HFF-Myc (cell line): ENCODE measurements around the gene YARS1.

ENCODE experiments used
- DNase-seq: peaks from one replicate; pipeline ENCODE4 v3.0.0-alpha.2; 2011; ENCODE audit warnings: low read depth; ENCODE audit errors: extremely low read depth
- H3K4me3 ChIP-seq: replicated peaks from 2 replicates; pipeline ENCODE4 v1.5.1; 2011; ENCODE audit warnings: low read depth, mild to moderate bottlenecking, control low read depth, low read length
- TF ChIP-seq, protein P1 (sequence below): IDR thresholded peaks from 2 replicates; pipeline ENCODE4 v1.5.1; 2012; ENCODE audit warnings: mild to moderate bottlenecking, low read depth, low read length, control low read depth; ENCODE audit errors: missing control alignments

YARS1 gene

DNA sequence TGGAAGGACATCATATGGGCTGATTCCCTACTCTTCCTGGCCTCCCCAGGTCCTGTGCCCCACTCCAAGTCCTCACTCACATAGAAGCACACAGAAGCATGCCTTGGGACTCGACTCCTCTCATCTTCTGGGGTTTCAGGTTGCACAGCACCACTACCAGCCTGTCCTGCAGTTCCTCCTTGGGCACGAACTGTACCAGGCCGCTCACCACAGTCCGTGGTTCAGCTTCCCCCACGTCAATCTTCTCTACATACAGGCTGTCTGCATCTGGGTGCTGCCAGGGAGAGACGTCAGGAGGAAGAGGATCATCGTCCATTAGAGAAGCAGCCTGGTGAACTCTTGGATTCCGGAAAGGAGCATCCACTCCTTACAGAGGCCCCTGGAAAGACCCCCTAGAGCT is 37.2 kb downstream of the YARS1 start:
- DNase-seq, result no peak
- TF ChIP-seq, protein P1, sequence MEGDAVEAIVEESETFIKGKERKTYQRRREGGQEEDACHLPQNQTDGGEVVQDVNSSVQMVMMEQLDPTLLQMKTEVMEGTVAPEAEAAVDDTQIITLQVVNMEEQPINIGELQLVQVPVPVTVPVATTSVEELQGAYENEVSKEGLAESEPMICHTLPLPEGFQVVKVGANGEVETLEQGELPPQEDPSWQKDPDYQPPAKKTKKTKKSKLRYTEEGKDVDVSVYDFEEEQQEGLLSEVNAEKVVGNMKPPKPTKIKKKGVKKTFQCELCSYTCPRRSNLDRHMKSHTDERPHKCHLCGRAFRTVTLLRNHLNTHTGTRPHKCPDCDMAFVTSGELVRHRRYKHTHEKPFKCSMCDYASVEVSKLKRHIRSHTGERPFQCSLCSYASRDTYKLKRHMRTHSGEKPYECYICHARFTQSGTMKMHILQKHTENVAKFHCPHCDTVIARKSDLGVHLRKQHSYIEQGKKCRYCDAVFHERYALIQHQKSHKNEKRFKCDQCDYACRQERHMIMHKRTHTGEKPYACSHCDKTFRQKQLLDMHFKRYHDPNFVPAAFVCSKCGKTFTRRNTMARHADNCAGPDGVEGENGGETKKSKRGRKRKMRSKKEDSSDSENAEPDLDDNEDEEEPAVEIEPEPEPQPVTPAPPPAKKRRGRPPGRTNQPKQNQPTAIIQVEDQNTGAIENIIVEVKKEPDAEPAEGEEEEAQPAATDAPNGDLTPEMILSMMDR, result no peak
- H3K4me3 ChIP-seq, result no peak overlapping the region

DNA sequence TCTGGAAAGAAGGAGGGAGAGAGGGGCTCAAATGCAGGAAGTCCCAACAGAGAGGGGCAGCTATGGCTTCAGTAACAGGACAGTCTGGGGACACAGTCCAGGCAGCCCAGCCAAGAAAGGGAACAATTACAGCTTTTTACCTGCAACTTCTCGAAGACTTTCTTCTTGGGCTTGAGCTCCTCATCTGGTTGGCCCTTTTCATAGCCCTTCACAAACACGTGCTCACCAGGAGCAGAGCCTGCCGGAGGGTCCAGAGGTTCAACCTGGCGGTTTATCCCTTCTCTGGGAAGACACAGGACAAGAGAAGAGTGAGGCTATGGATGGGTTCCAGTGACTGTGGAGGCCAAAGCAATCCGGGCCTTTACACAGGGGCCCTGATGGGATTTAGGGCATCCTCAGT is 37.9 kb downstream of the YARS1 start:
- no peak overlapping the region for H3K4me3 ChIP-seq
- DNase-seq, result no peak
- TF ChIP-seq, protein P1, result no peak

DNA sequence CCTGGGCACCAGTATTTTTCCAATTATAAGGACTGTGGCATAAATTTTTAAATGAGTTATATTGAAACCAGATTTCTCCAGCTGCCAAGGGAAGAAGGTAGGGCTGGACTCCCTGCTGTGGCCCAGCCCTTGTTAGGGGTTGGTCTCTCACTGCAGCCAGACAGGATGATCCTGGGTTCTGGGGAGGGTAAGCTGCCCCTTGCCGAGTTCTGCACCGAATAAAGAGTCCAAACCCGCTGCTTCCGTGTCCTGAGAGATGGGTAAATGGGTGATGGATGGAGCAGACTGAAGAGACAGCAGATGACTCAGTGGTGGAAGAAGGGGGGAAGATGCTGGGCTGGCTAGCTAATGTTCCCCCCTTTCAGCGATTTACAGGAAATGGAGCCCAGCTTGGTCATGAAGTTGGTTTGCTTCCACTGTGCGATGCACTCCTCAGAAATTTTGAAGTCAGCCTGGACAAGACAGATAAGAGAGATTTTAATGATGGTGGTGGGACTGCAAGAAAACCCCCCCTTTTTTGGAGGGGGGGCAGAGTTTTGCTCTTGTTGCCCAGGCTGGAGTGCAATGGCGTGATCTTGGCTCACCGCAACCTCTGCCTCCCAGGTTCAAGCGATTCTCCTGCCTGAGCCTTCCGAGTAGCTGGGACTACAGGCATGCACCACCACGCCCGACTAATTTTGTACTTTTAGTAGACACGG is 41.4 kb downstream of the YARS1 start:
- no peak overlapping the region for H3K4me3 ChIP-seq
- TF ChIP-seq, protein P1, result no peak
- DNase-seq, result no peak

DNA sequence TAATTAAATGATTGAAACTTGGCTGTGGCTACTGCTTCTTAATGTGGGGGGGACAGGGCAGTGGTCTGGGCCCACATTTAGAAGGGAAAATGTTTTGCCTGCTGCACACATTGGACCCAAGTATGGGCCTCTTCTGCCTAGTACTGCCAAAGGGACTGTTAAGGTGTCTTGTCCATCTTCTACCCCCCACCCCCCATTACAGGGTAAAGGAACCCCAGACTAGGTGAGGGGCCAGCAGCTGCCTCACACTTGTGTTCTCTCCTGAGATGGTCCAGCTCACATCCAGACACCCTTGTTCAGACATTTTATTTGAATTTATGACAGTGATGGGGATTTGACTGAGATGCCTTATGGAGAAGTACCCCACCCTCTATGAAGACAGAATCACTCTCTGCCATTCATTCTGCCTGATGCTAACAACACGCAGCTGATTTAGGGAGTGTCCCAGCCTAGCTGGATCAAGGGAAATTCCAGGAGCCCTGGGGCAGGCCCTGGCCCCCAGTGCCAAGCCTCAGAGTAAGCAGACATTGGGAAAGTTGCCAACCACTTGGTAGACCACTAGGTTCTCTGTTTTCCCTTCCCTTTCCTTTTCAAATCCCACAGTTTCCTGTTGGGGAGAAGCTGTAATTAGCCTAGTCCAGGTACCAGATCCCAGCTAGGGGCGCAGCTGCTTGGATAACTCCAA is 42.1 kb downstream of the YARS1 start:
- no peak overlapping the region for H3K4me3 ChIP-seq
- TF ChIP-seq, protein P1, result no peak
- peak; percentile 59 for DNase-seq

DNA sequence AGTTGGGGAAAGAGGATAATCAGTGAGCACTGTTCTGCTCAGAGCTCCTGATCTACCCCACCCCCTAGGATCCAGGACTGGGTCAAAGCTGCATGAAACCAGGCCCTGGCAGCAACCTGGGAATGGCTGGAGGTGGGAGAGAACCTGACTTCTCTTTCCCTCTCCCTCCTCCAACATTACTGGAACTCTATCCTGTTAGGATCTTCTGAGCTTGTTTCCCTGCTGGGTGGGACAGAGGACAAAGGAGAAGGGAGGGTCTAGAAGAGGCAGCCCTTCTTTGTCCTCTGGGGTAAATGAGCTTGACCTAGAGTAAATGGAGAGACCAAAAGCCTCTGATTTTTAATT is 42.7 kb downstream of the YARS1 start:
- DNase-seq, result no peak
- TF ChIP-seq, protein P1, result no peak
- H3K4me3 ChIP-seq, result no peak overlapping the region

DNA sequence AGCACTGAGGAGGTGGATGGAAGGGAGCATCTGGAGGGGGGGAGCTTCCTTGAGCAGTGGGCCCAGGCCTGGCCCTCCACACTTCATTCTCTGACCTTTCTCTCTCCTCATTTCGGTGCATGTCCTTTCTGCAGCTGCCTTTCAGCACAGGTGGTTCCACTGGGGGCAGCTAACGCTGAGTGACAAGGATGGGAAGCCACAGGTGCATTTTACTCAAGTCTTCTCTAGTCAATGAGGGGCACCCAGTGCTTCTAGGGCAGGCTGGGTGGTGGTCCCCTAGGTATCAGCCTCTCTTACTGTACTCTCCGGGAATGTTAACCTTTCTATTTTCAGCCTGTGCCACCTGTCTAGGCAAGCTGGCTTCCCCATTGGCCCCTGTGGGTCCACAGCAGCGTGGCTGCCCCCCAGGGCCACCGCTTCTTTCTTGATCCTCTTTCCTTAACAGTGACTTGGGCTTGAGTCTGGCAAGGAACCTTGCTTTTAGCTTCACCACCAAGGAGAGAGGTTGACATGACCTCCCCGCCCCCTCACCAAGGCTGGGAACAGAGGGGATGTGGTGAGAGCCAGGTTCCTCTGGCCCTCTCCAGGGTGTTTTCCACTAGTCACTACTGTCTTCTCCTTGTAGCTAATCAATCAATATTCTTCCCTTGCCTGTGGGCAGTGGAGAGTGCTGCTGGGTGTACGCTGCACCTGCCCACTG is 43.2 kb downstream of the YARS1 start:
- DNase-seq, result no peak
- H3K4me3 ChIP-seq, result no peak overlapping the region
- TF ChIP-seq, protein P1, result no peak
